PC-3 (cell line): ENCODE measurements around the gene C2. TPM values are rescaled to one million over a fixed set of nuclear protein-coding genes. Genes with fewer than 3 reads are reported as not detected.

Experiments
- ATAC-seq: fragments of 200-7000 bp; cut with Tn5 transposase; 2 replicates; pipeline ENCODE4 v1.9.1; 2020; ENCODE audit warnings: mild to moderate bottlenecking, moderate library complexity
- BruUV-seq: library from RNA; stranded (reverse); fragments of 400-500 nt; replicated peaks from 2 replicates; lab custom pipeline; 2021; lab: Mats Ljungman, UMichigan
- CTCF ChIA-PET: fragments of 300-600 bp; sonication (Branson Sonifier 250); formaldehyde crosslinking; loops from one replicate; lab custom pipeline; 2022; ENCODE audit warnings: antibody characterized with exemption; lab: Charles Lee
- POLR2A ChIA-PET: fragments of 300-600 bp; sonication (Branson Sonifier 250); formaldehyde crosslinking; loops from one replicate; lab custom pipeline; 2022; ENCODE audit warnings: antibody characterized with exemption; ENCODE audit not compliant: unreplicated experiment; lab: Charles Lee
- DNase-seq: peaks from one replicate; pipeline ENCODE4 v3.0.0-alpha.2; 2015
- H2AFZ ChIP-seq: fragments of 300-600 bp; sonication (generic); 2 replicates; pipeline ENCODE4 v1.6.0; 2016; ENCODE audit warnings: antibody characterized with exemption, low read length
- H3F3A ChIP-seq: fragments of 300-600 bp; sonication (generic); one replicate; pipeline ENCODE4 v1.6.0; 2017; ENCODE audit warnings: antibody characterized with exemption, low read length, control low read depth, mild to moderate bottlenecking; ENCODE audit not compliant: unreplicated experiment
- H3K27ac ChIP-seq: fragments of 300-600 bp; sonication (generic); 2 replicates; pipeline ENCODE4 v1.5.1; 2016; ENCODE audit warnings: mild to moderate bottlenecking, low read length
- H3K27me3 ChIP-seq: fragments of 300-600 bp; sonication (generic); 2 replicates; pipeline ENCODE4 v1.6.1; 2016; ENCODE audit warnings: low read length, mixed read lengths
- H3K36me3 ChIP-seq: fragments of 300-600 bp; sonication (generic); 2 replicates; pipeline ENCODE4 v1.6.1; 2016; ENCODE audit warnings: low read depth, mixed run types, low read length, mixed read lengths
- H3K4me1 ChIP-seq: fragments of 300-600 bp; sonication (generic); 2 replicates; pipeline ENCODE4 v1.5.1; 2016; ENCODE audit warnings: low read length; ENCODE audit not compliant: insufficient read depth
- H3K4me2 ChIP-seq: fragments of 300-600 bp; sonication (generic); 2 replicates; pipeline ENCODE4 v1.6.0; 2016; ENCODE audit warnings: low read length
- H3K4me3 ChIP-seq: fragments of 300-600 bp; sonication (generic); 2 replicates; pipeline ENCODE4 v1.5.1; 2016; ENCODE audit warnings: mild to moderate bottlenecking, low read length, mixed read lengths
- H3K79me2 ChIP-seq: fragments of 300-600 bp; sonication (generic); 2 replicates; pipeline ENCODE4 v1.6.1; 2017; ENCODE audit warnings: low read length, mixed read lengths
- H3K9ac ChIP-seq: fragments of 300-600 bp; sonication (generic); 2 replicates; pipeline ENCODE4 v1.6.0; 2016; ENCODE audit warnings: mild to moderate bottlenecking, low read length
- H3K9me2 ChIP-seq: fragments of 300-600 bp; sonication (generic); replicated peaks from 2 replicates; pipeline ENCODE4 v1.6.1; 2016; ENCODE audit warnings: mixed run types, low read length, mixed read lengths
- H3K9me3 ChIP-seq: fragments of 300-600 bp; sonication (generic); 2 replicates; pipeline ENCODE4 v1.6.1; 2016; ENCODE audit warnings: low read length, mixed read lengths
- H4K20me1 ChIP-seq: fragments of 300-600 bp; sonication (generic); 2 replicates; pipeline ENCODE4 v1.6.1; 2016; ENCODE audit warnings: low read length, mixed read lengths
- EZH2 ChIP-seq: fragments of 300-600 bp; sonication (generic); IDR thresholded peaks from one replicate; pipeline ENCODE4 v1.6.1; 2017; ENCODE audit warnings: antibody characterized with exemption, mild to moderate bottlenecking, low read length; ENCODE audit not compliant: unreplicated experiment
- EZH2phosphoT487 ChIP-seq: fragments of 300-600 bp; sonication (generic); IDR thresholded peaks from 2 replicates; pipeline ENCODE4 v1.6.1; 2018; ENCODE audit warnings: mild to moderate bottlenecking, antibody characterized with exemption, low read length, borderline replicate concordance
- intact Hi-C: fragments of 100-400 bp; cut with micrococcal nuclease; formaldehyde crosslinking; loops from 2 replicates; pipeline ENCODE4 v1.9.0; 2023
- total RNA-seq: library from RNA; depleted of rRNA; stranded (reverse); fragments of >200 nt; gene quantifications from 2 replicates; pipeline ENCODE4 v1.2.3, GENCODE V29; 2014
- TF ChIP-seq, protein P1 (sequence below): fragments of 300-600 bp; sonication (generic); conservative IDR thresholded peaks from 2 replicates; pipeline ENCODE4 v1.5.1; 2017; ENCODE audit warnings: antibody characterized with exemption, low read depth, mild to moderate bottlenecking, low read length

Gene C2
- total RNA-seq, 1 experiment from 2014 or later = not detected

DNA sequence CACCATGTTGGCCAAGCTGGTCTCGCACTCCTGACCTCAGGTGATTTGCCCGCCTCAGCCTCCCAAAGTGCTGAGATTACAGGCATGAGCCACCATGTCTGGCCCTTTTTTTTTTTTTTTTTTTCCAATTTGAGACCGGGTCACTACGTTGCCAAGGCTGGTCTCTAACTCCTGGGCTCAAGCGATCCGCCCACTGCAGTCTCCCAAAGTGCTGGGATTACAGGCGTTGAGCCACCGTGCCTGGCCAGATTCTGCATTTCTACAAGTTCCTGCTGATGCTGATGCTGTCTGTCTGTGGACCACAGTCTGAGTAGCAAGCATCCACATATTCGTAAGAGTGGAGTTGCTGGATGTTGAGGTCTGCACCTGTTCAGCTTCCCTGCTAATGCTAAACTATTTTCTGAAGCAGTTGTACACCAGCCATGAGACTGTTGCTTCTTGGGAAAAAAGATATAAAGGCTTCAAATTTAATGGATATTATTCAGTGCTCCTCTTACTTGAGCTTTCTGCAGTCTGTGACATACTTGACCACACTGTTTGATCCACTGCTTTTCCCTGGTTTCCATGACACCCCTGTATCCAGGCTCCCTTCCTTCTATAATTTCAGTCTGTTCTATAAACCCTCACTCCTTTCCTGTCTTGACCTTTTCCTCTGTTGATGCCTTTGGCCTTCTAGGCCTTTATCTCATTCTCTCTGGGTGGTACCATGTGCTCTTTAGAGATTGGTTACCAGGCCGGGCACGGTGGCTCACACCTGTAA is 15.5 kb upstream of the C2 start:
- ATAC-seq (no peak), DNase-seq (no peak)
- POLR2A ChIA-PET = interaction anchor here (0.6 kb wide), 1 partner anchor 700 kb away, joined by 10 read pairs; no protein-coding TSS in a partner anchor
- Histone ChIP-seq H3K36me3 (no peaks in the 10 kb centered on the region), H3K27ac (peak overlapping the region; percentile 55; the same call in 1 of the 2 replicates), H3F3A (no peaks in the 10 kb centered on the region), H3K4me2 (no peak overlapping the region), H3K27me3 (no peaks in the 10 kb centered on the region), H3K9ac (no peak overlapping the region), H3K9me3 (no peaks in the 10 kb centered on the region), H3K4me1 (peaks cover 33% of the 10 kb centered on the region), H3K4me3 (no peak overlapping the region), H4K20me1 (no peaks in the 10 kb centered on the region), H3K9me2 (no peaks in the 10 kb centered on the region), H2AFZ (no peak overlapping the region), H3K79me2 (no peaks in the 10 kb centered on the region)
- CTCF ChIA-PET = no interaction called here
- intact Hi-C loops = loop anchor here (2.0 kb wide), 1 partner anchor 47 kb away; the partner anchor contains the start of genes NELFE and SKIC2
- TF ChIP-seq EZH2phosphoT487 (no peak), EZH2 (no peak)
- TF ChIP-seq, protein P1, sequence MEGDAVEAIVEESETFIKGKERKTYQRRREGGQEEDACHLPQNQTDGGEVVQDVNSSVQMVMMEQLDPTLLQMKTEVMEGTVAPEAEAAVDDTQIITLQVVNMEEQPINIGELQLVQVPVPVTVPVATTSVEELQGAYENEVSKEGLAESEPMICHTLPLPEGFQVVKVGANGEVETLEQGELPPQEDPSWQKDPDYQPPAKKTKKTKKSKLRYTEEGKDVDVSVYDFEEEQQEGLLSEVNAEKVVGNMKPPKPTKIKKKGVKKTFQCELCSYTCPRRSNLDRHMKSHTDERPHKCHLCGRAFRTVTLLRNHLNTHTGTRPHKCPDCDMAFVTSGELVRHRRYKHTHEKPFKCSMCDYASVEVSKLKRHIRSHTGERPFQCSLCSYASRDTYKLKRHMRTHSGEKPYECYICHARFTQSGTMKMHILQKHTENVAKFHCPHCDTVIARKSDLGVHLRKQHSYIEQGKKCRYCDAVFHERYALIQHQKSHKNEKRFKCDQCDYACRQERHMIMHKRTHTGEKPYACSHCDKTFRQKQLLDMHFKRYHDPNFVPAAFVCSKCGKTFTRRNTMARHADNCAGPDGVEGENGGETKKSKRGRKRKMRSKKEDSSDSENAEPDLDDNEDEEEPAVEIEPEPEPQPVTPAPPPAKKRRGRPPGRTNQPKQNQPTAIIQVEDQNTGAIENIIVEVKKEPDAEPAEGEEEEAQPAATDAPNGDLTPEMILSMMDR = no peak
- no TSS peak for BruUV-seq

DNA sequence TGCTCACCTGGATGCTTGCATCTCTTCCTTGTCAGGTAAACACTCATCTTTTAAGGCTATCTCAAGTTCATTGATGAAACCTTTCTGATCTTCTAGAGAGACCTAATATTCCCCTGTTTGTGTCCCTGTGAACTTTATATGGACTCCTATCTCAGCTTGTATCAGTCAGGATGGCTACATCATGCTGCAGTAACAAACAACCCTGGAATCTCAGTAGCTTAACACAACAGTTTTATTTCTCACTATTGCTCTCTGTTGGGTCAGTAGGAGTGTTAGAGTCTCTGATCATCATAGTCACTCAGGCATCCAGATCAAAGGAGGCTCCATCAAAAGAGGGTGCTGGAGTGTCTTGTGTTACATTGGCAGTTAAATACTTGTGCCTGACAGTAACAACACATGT is 12.2 kb upstream of the C2 start:
- H2AFZ ChIP-seq = no peak overlapping the region
- intact Hi-C loops = no loop called here
- no peak overlapping the region for H3K27ac ChIP-seq
- H3F3A ChIP-seq = no peaks in the 10 kb centered on the region
- DNase-seq = no peak
- no TSS peak for BruUV-seq
- peaks cover 13% of the 10 kb centered on the region for H3K4me1 ChIP-seq
- H4K20me1 ChIP-seq = no peaks in the 10 kb centered on the region
- no peaks in the 10 kb centered on the region for H3K36me3 ChIP-seq
- no peak overlapping the region for H3K4me2 ChIP-seq
- no peaks in the 10 kb centered on the region for H3K9me3 ChIP-seq
- TF ChIP-seq EZH2 (no peak), EZH2phosphoT487 (no peak)
- TF ChIP-seq, protein P1 = no peak
- H3K79me2 ChIP-seq = no peaks in the 10 kb centered on the region
- H3K9ac ChIP-seq = no peak overlapping the region
- ChIA-PET CTCF (no interaction called here), POLR2A (no interaction called here)
- H3K4me3 ChIP-seq = no peak overlapping the region
- H3K9me2 ChIP-seq = no peaks in the 10 kb centered on the region
- no peaks in the 10 kb centered on the region for H3K27me3 ChIP-seq
- ATAC-seq = no peak

GRCh38 chr6:31915756-31916155 is 11.8 kb upstream of the C2 start:
- BruUV-seq = no TSS peak
- no peak for ATAC-seq
- H3K4me2 ChIP-seq = no peak overlapping the region

More at GRCh38 chr6:31915756-31916155, 11.8 kb upstream of the C2 start:
- H3K9me2 ChIP-seq = no peaks in the 10 kb centered on the region
- ChIA-PET CTCF (no interaction called here), POLR2A (no interaction called here)
- TF ChIP-seq, protein P1 = no peak
- TF ChIP-seq EZH2phosphoT487 (no peak), EZH2 (no peak)
- H3K36me3 ChIP-seq = no peaks in the 10 kb centered on the region
- intact Hi-C loops = no loop called here
- no peaks in the 10 kb centered on the region for H4K20me1 ChIP-seq
- no peak overlapping the region for H3K9ac ChIP-seq
- H3K9me3 ChIP-seq = no peaks in the 10 kb centered on the region
- H3F3A ChIP-seq = no peaks in the 10 kb centered on the region
- DNase-seq = no peak
- H2AFZ ChIP-seq = no peak overlapping the region
- no peaks in the 10 kb centered on the region for H3K27me3 ChIP-seq
- H3K4me3 ChIP-seq = no peak overlapping the region
- peaks cover 10% of the 10 kb centered on the region; the same call in 1 of the 2 replicates for H3K4me1 ChIP-seq
- H3K27ac ChIP-seq = no peak overlapping the region
- H3K79me2 ChIP-seq = no peaks in the 10 kb centered on the region
